Central memory CD4-positive, alpha-beta T cell (primary cell): ENCODE results near the gene MYOC.
"Not testable (repeated sequence)": the region's sequence is repeated elsewhere in the genome, so short reads cannot be mapped to it uniquely, and the experiment has no call there.

ENCODE experiments used
- DNase-seq: peaks from one replicate; pipeline ENCODE4 v3.0.0; 2022

The MYOC gene

GRCh38 chr1:171600862-171601261 lies 51.6 kb downstream of the MYOC start:
- DNase-seq, result no peak

- not testable (repeated sequence) for DNase-seq
Observed at GRCh38 chr1:171600310-171600709, 52.2 kb downstream of the MYOC start.

GRCh38 chr1:171597203-171597602 lies 55.3 kb downstream of the MYOC start:
- DNase-seq, result no peak

GRCh38 chr1:171596705-171597104 lies 55.8 kb downstream of the MYOC start:
- DNase-seq, result no peak

GRCh38 chr1:171596119-171596518 lies 56.4 kb downstream of the MYOC start:
- no peak for DNase-seq

GRCh38 chr1:171595324-171595723 lies 57.2 kb downstream of the MYOC start:
- DNase-seq, result no peak

- DNase-seq, result no peak
Observed at GRCh38 chr1:171590022-171590421, 62.5 kb downstream of the MYOC start.

- DNase-seq, result no peak
Observed at GRCh38 chr1:171588230-171588629, 64.3 kb downstream of the MYOC start.

GRCh38 chr1:171585715-171586114 lies 66.8 kb downstream of the MYOC start:
- no peak for DNase-seq
